HEK293 (cell line): ENCODE data around the gene CLCNKA.
A peak's percentile ranks its signal among the peaks of the same experiment; 100 is the strongest.

Source experiments
- CTCF ChIA-PET: fragments of 350-600 bp; formaldehyde crosslinking; extraction: SDS; loops from one replicate; lab custom pipeline; 2021; ENCODE audit warnings: antibody characterized with exemption; lab: Yijun Ruan, JAX
- POLR2A ChIA-PET: fragments of 300-600 bp; formaldehyde crosslinking; extraction: SDS; loops from one replicate; lab custom pipeline; 2020; ENCODE audit warnings: antibody characterized with exemption, inconsistent platforms; lab: Yijun Ruan, JAX
- H3K27ac ChIP-seq: fragments of 200-500 bp; sonication (Bioruptor generic); 2 replicates; pipeline ENCODE4 v1.5.1; 2014; ENCODE audit warnings: low read depth, low read length, control low read depth, inconsistent platforms; ENCODE audit errors: extremely low read depth
- H3K36me3 ChIP-seq, 2 experiments: fragments of 200-500 bp in 1 of 2; sonication (Bioruptor generic) in 1 of 2; 1 replicate in 1 of 2; 2 replicates in 1 of 2; pipeline ENCODE4 v1.5.1; 2014 to 2017; ENCODE audit warnings: inconsistent platforms in 2 of 2, low read length in 2 of 2; ENCODE audit not compliant: control insufficient read depth in 2 of 2, insufficient read depth in 1 of 2
- H3K4me1 ChIP-seq: fragments of 200-500 bp; sonication (Bioruptor generic); 2 replicates; pipeline ENCODE4 v1.5.1; 2014; ENCODE audit warnings: mild to moderate bottlenecking, low read length, inconsistent platforms; ENCODE audit not compliant: control insufficient read depth, insufficient read depth
- H3K4me3 ChIP-seq: 2 replicates; pipeline ENCODE4 v1.5.1; 2011; ENCODE audit warnings: low read depth, mild to moderate bottlenecking, control low read depth, low read length, moderate library complexity
- H3K9me3 ChIP-seq: fragments of 200-500 bp; sonication (Bioruptor generic); 2 replicates; pipeline ENCODE4 v1.5.1; 2014; ENCODE audit warnings: low read depth, low read length, inconsistent platforms; ENCODE audit not compliant: control insufficient read depth, insufficient read depth
- BCL11A ChIP-seq: fragments of 450-650 bp; formaldehyde crosslinking; IDR thresholded peaks from 2 replicates; pipeline ENCODE4 v1.5.1; 2016; ENCODE audit warnings: low read depth, missing biosample characterization, missing genetic modification characterization
- BCL11B ChIP-seq: fragments of 450-650 bp; formaldehyde crosslinking; IDR thresholded peaks from 2 replicates; pipeline ENCODE4 v1.5.1; 2016; ENCODE audit warnings: low read depth, missing biosample characterization, missing genetic modification characterization
- GFI1B ChIP-seq: fragments of 450-650 bp; formaldehyde crosslinking; IDR thresholded peaks from 2 replicates; pipeline ENCODE4 v1.5.1; 2016; ENCODE audit warnings: missing biosample characterization, missing genetic modification characterization
- GLIS1 ChIP-seq: fragments of 450-650 bp; formaldehyde crosslinking; IDR thresholded peaks from 2 replicates; pipeline ENCODE4 v1.5.1; 2016; ENCODE audit warnings: missing biosample characterization, missing genetic modification characterization
- GLIS2 ChIP-seq: fragments of 450-650 bp; formaldehyde crosslinking; IDR thresholded peaks from 2 replicates; pipeline ENCODE4 v1.5.1; 2016; ENCODE audit warnings: missing biosample characterization, missing genetic modification characterization
- HIC1 ChIP-seq: fragments of 450-650 bp; formaldehyde crosslinking; IDR thresholded peaks from 2 replicates; pipeline ENCODE4 v1.5.1; 2016; ENCODE audit warnings: missing biosample characterization, missing genetic modification characterization
- KLF9 ChIP-seq: fragments of 450-650 bp; formaldehyde crosslinking; IDR thresholded peaks from 2 replicates; pipeline ENCODE4 v1.5.1; 2016; ENCODE audit warnings: missing biosample characterization, missing genetic modification characterization, low read depth
- PATZ1 ChIP-seq: fragments of 450-650 bp; formaldehyde crosslinking; IDR thresholded peaks from 2 replicates; pipeline ENCODE4 v1.5.1; 2016; ENCODE audit warnings: missing biosample characterization, missing genetic modification characterization
- PRDM4 ChIP-seq: fragments of 450-650 bp; formaldehyde crosslinking; IDR thresholded peaks from 2 replicates; pipeline ENCODE4 v1.5.1; 2017; ENCODE audit warnings: missing biosample characterization, missing genetic modification characterization
- YY1 ChIP-seq: fragments of 450-650 bp; formaldehyde crosslinking; IDR thresholded peaks from 2 replicates; pipeline ENCODE4 v1.5.1; 2018; ENCODE audit warnings: missing biosample characterization, missing genetic modification characterization
- YY2 ChIP-seq: fragments of 450-650 bp; formaldehyde crosslinking; IDR thresholded peaks from 2 replicates; pipeline ENCODE4 v1.5.1; 2016; ENCODE audit warnings: missing biosample characterization, missing genetic modification characterization
- ZIC2 ChIP-seq: fragments of 450-650 bp; formaldehyde crosslinking; IDR thresholded peaks from 2 replicates; pipeline ENCODE4 v1.5.1; 2016; ENCODE audit warnings: missing biosample characterization, missing genetic modification characterization
- ZNF140 ChIP-seq: fragments of 450-650 bp; formaldehyde crosslinking; IDR thresholded peaks from 2 replicates; pipeline ENCODE4 v1.5.1; 2016; ENCODE audit warnings: missing biosample characterization, missing genetic modification characterization
- ZNF391 ChIP-seq: fragments of 450-650 bp; formaldehyde crosslinking; IDR thresholded peaks from 2 replicates; pipeline ENCODE4 v1.5.1; 2016; ENCODE audit warnings: low read depth, missing biosample characterization, missing genetic modification characterization, borderline replicate concordance
- ZNF398 ChIP-seq: fragments of 450-650 bp; formaldehyde crosslinking; IDR thresholded peaks from 2 replicates; pipeline ENCODE4 v1.5.1; 2017; ENCODE audit warnings: missing biosample characterization, missing genetic modification characterization
- ZNF501 ChIP-seq: fragments of 450-650 bp; formaldehyde crosslinking; IDR thresholded peaks from 2 replicates; pipeline ENCODE4 v1.5.1; 2016; ENCODE audit warnings: missing biosample characterization, missing genetic modification characterization
- ZNF561 ChIP-seq: fragments of 450-650 bp; IDR thresholded peaks from 2 replicates; pipeline ENCODE4 v1.5.1; 2018; ENCODE audit warnings: missing biosample characterization, missing genetic modification characterization, borderline replicate concordance
- ZNF626 ChIP-seq: fragments of 450-650 bp; sonication (Bioruptor Pico); formaldehyde crosslinking; IDR thresholded peaks from 2 replicates; pipeline ENCODE4 v1.5.1; 2018; ENCODE audit warnings: missing biosample characterization, missing genetic modification characterization, inconsistent platforms
- ZNF704 ChIP-seq: fragments of 450-650 bp; formaldehyde crosslinking; IDR thresholded peaks from 2 replicates; pipeline ENCODE4 v1.5.1; 2016; ENCODE audit warnings: missing biosample characterization, missing genetic modification characterization
- ZNF707 ChIP-seq: fragments of 450-650 bp; formaldehyde crosslinking; IDR thresholded peaks from 2 replicates; pipeline ENCODE4 v1.5.1; 2016; ENCODE audit warnings: missing biosample characterization, missing genetic modification characterization
- ZNF777 ChIP-seq: fragments of 450-650 bp; formaldehyde crosslinking; IDR thresholded peaks from 2 replicates; pipeline ENCODE4 v1.5.1; 2017; ENCODE audit warnings: missing biosample characterization, missing genetic modification characterization, borderline replicate concordance
- ZNF837 ChIP-seq: fragments of 450-650 bp; formaldehyde crosslinking; IDR thresholded peaks from 2 replicates; pipeline ENCODE4 v1.5.1; 2016; ENCODE audit warnings: missing biosample characterization, missing genetic modification characterization
- ZSCAN18 ChIP-seq: fragments of 450-650 bp; formaldehyde crosslinking; IDR thresholded peaks from 2 replicates; pipeline ENCODE4 v1.5.1; 2016; ENCODE audit warnings: missing biosample characterization, missing genetic modification characterization

Gene CLCNKA

GRCh38 chr1:16072095-16072494, 50.3 kb downstream of the CLCNKA start (continued):
- TF ChIP-seq ZNF626 (tag by site-specific recombination) (no peak), ZSCAN18 (tag by site-specific recombination) (no peak), BCL11B (tag by site-specific recombination) (no peak), PRDM4 (tag by site-specific recombination) (no peak), ZNF704 (tag by site-specific recombination) (no peak), ZNF140 (tag by site-specific recombination) (no peak), ZNF837 (tag by site-specific recombination) (no peak)

GRCh38 chr1:16072616-16073484, 51.0 kb downstream of the CLCNKA start:
- Histone ChIP-seq H3K4me1 (no peaks in the 10 kb centered on the region), H3K27ac (no peak overlapping the region; the same call in 1 of the 2 replicates), H3K36me3 (no peaks in the 10 kb centered on the region), H3K4me3 (peak overlapping the region; percentile 40), H3K9me3 (no peaks in the 10 kb centered on the region)
- ChIA-PET POLR2A (interaction anchor here (1.0 kb wide), 1 partner anchor 83 kb away, joined by 3 read pairs; the partner anchor contains the start of gene EPHA2), CTCF (interaction anchor here (0.6 to 5.3 kb wide), 21 partner anchors 10 to 726 kb away, joined by 3 to 40 read pairs (median 3); no protein-coding TSS in a partner anchor)
- TF ChIP-seq ZNF777 (tag by site-specific recombination) (no peak), YY2 (tag by site-specific recombination) (no peak), ZNF391 (tag by site-specific recombination) (peak; percentile 51; the same call in 1 of the 2 replicates), ZNF398 (tag by site-specific recombination) (no peak), BCL11A (0 out of 2 replicates have a peak, but pooled peaks have one; percentile 15), ZNF707 (tag by site-specific recombination) (no peak), ZNF501 (tag by site-specific recombination) (no peak), PATZ1 (peak; percentile 63), HIC1 (tag by site-specific recombination) (peak; percentile 17; the same call in 1 of the 2 replicates), ZNF561 (tag by site-specific recombination) (0 out of 2 replicates have a peak, but pooled peaks have one; percentile 17), GLIS2 (tag by site-specific recombination) (peak; percentile 55), YY1 (tag by site-specific recombination) (no peak), GLIS1 (tag by site-specific recombination) (peak; percentile 70), ZIC2 (tag by site-specific recombination) (peak; percentile 90), KLF9 (tag by site-specific recombination) (peak; percentile 72), GFI1B (tag by site-specific recombination) (no peak)
